SK-N-SH (cell line): ENCODE data around the gene UQCR11. TPM values are rescaled to one million over a fixed set of nuclear protein-coding genes. Genes with fewer than 3 reads are reported as not detected.

Experiments
- CTCF ChIA-PET: fragments of 300-600, 350-600 bp; formaldehyde crosslinking; extraction: SDS; loops from one replicate; lab custom pipeline; 2021; lab: Yijun Ruan, JAX
- POLR2A ChIA-PET: fragments of 350-600 bp; sonication (Branson Sonifier 250); formaldehyde crosslinking; extraction: SDS; loops from one replicate; lab custom pipeline; 2020; ENCODE audit warnings: antibody characterized with exemption, inconsistent platforms; lab: Yijun Ruan, JAX
- DNase-seq: peaks from one replicate; pipeline ENCODE4 v3.0.0; 2012
- H2AFZ ChIP-seq: fragments of 200-600 bp; sonication (generic); 2 replicates; pipeline ENCODE4 v1.8.1; 2016; ENCODE audit warnings: antibody characterized with exemption, mild to moderate bottlenecking, low read depth
- H3F3A ChIP-seq: fragments of 200-600 bp; sonication (generic); replicated peaks from 2 replicates; pipeline ENCODE3; 2016; ENCODE audit warnings: antibody characterized with exemption, mild to moderate bottlenecking; ENCODE audit not compliant: insufficient read depth
- H3K27ac ChIP-seq, 2 experiments: fragments of 200-500 bp in 1 of 2; fragments of 200-600 bp in 1 of 2; sonication (Bioruptor generic) in 1 of 2; sonication (generic), shearing (Covaris generic) in 1 of 2; 2 replicates each; pipeline versions ENCODE4 v1.5.1 to v1.6.1; 2014 to 2016; ENCODE audit warnings: low read depth in 2 of 2, inconsistent platforms in 1 of 2, low read length in 1 of 2, mild to moderate bottlenecking in 1 of 2, mixed read lengths in 1 of 2
- H3K27me3 ChIP-seq: fragments of 200-600 bp; sonication (generic), shearing (Covaris generic); 2 replicates; pipeline ENCODE4 v1.6.1; 2016; ENCODE audit warnings: mixed run types; ENCODE audit not compliant: insufficient read depth
- H3K36me3 ChIP-seq, 2 experiments: fragments of 200-500 bp in 1 of 2; fragments of 200-600 bp in 1 of 2; sonication (Bioruptor generic) in 1 of 2; sonication (generic) in 1 of 2; replicated peaks in 1 of 2; 2 replicates each; pipeline versions ENCODE3 to v1.5.1; 2014 to 2016; ENCODE audit warnings: low read length in 1 of 2, mild to moderate bottlenecking in 1 of 2; ENCODE audit not compliant: insufficient read depth in 2 of 2, control insufficient read depth in 1 of 2
- H3K4me1 ChIP-seq, 2 experiments: fragments of 200-500 bp in 1 of 2; fragments of 200-600 bp in 1 of 2; sonication (Bioruptor generic) in 1 of 2; sonication (generic), shearing (Covaris generic) in 1 of 2; 2 replicates each; pipeline versions ENCODE4 v1.5.1 to v1.6.1; 2014 to 2016; ENCODE audit warnings: low read depth in 1 of 2, low read length in 1 of 2, mixed run types in 1 of 2; ENCODE audit not compliant: insufficient read depth in 2 of 2, control insufficient read depth in 1 of 2
- H3K4me2 ChIP-seq: fragments of 200-600 bp; sonication (generic), shearing (Covaris generic); 2 replicates; pipeline ENCODE4 v1.6.1; 2017; ENCODE audit warnings: mixed run types
- H3K4me3 ChIP-seq, 2 experiments: fragments of 200-500 bp in 1 of 2; fragments of 200-600 bp in 1 of 2; sonication (Bioruptor generic) in 1 of 2; sonication (generic), shearing (Covaris generic) in 1 of 2; 2 replicates each; pipeline versions ENCODE4 v1.5.1 to v1.8.1; 2014 to 2016; ENCODE audit warnings: low read depth in 2 of 2, inconsistent platforms in 1 of 2, low read length in 1 of 2, mild to moderate bottlenecking in 1 of 2, mixed read lengths in 1 of 2, moderate library complexity in 1 of 2
- H3K79me2 ChIP-seq: fragments of 200-600 bp; sonication (generic); 2 replicates; pipeline ENCODE4 v1.8.1; 2017; ENCODE audit warnings: mild to moderate bottlenecking; ENCODE audit not compliant: insufficient read depth
- H3K9ac ChIP-seq: fragments of 200-600 bp; sonication (generic); 2 replicates; pipeline ENCODE4 v1.6.1; 2017; ENCODE audit warnings: mixed run types
- H3K9me2 ChIP-seq: fragments of 200-600 bp; sonication (generic); 2 replicates; pipeline ENCODE4 v1.6.1; 2017; ENCODE audit warnings: mixed run types
- H3K9me3 ChIP-seq: fragments of 200-600 bp; sonication (generic); 2 replicates; pipeline ENCODE4 v1.6.1; 2017; ENCODE audit warnings: mixed run types, mild to moderate bottlenecking, moderate library complexity
- H4K20me1 ChIP-seq: fragments of 200-600 bp; sonication (generic); 2 replicates; pipeline ENCODE4 v1.6.1; 2017; ENCODE audit warnings: mild to moderate bottlenecking, mixed run types; ENCODE audit not compliant: insufficient read depth
- ELF1 ChIP-seq: IDR thresholded peaks from 2 replicates; pipeline ENCODE4 v1.4.0; 2012
- EZH2phosphoT487 ChIP-seq: fragments of 200-600 bp; sonication (generic); IDR thresholded peaks from 2 replicates; pipeline ENCODE4 v1.6.1; 2017; ENCODE audit warnings: low read depth, mixed run types, mild to moderate bottlenecking, antibody characterized with exemption, moderate library complexity, borderline replicate concordance
- GABPA ChIP-seq: IDR thresholded peaks from 2 replicates; pipeline ENCODE4 v1.4.0; 2012; ENCODE audit warnings: low read depth, mild to moderate bottlenecking
- MAX ChIP-seq: IDR thresholded peaks from 2 replicates; pipeline ENCODE4 v1.4.0; 2012; ENCODE audit warnings: low read depth
- MEF2A ChIP-seq: IDR thresholded peaks from 2 replicates; pipeline ENCODE4 v1.4.0; 2012; ENCODE audit warnings: low read depth, borderline replicate concordance
- NFIC ChIP-seq: IDR thresholded peaks from 2 replicates; pipeline ENCODE4 v1.4.0; 2012; ENCODE audit warnings: borderline replicate concordance
- POLR2AphosphoS5 ChIP-seq: IDR thresholded peaks from 2 replicates; pipeline ENCODE4 v1.6.1; 2012; ENCODE audit warnings: low read depth, low read length
- RCOR1 ChIP-seq: fragments of 150-350 bp; IDR thresholded peaks from 2 replicates; pipeline ENCODE4 v1.6.1; 2017; ENCODE audit warnings: antibody characterized with exemption, low read length
- TAF1 ChIP-seq: IDR thresholded peaks from 2 replicates; pipeline ENCODE4 v1.6.1; 2012; ENCODE audit warnings: low read depth, mild to moderate bottlenecking, low read length, moderate library complexity, borderline replicate concordance
- TEAD4 ChIP-seq: IDR thresholded peaks from 2 replicates; pipeline ENCODE4 v1.4.0; 2012; ENCODE audit warnings: mild to moderate bottlenecking, borderline replicate concordance; ENCODE audit not compliant: insufficient read depth
- USF1 ChIP-seq: IDR thresholded peaks from 2 replicates; pipeline ENCODE4 v1.4.0; 2012; ENCODE audit warnings: low read depth, borderline replicate concordance
- YY1 ChIP-seq: IDR thresholded peaks from 2 replicates; pipeline ENCODE4 v1.4.0; 2012; ENCODE audit warnings: low read depth, mild to moderate bottlenecking
- ZBTB33 ChIP-seq: IDR thresholded peaks from 2 replicates; pipeline ENCODE4 v1.4.0; 2012; ENCODE audit warnings: low read depth, borderline replicate concordance
- WGBS: methylation state at CpG from one replicate; pipeline ENCODE4 v1.1.6; 2017; ENCODE audit warnings: low lambda C conversion rate; 5-methylcytosine and 5-hydroxymethylcytosine counted together
- polyA plus RNA-seq, 3 experiments: library from polyadenylated mRNA; depleted of rRNA; stranded (reverse); fragments of >200 nt; gene quantifications; 2 replicates each; pipeline ENCODE4 v1.2.3, GENCODE V29; 2012
- TF ChIP-seq, protein P1 (sequence below): IDR thresholded peaks from 2 replicates; pipeline ENCODE4 v1.6.1; 2012; ENCODE audit warnings: mild to moderate bottlenecking, low read depth, low read length, moderate library complexity
- TF ChIP-seq, protein P2 (sequence below): fragments of 150-350 bp; IDR thresholded peaks from 2 replicates; pipeline ENCODE4 v1.6.1; 2016; ENCODE audit warnings: mild to moderate bottlenecking, low read depth, low read length

The UQCR11 gene
- polyA plus RNA-seq, 1 of the 3 experiments (the other 2 are of a cell fraction) = 372 TPM

- Histone ChIP-seq H3K4me1 (peaks cover 0 to 9% of the 10 kb centered on the region in 2 experiments; a peak in 2 of 4 replicates), H3K27me3 (no peaks in the 10 kb centered on the region), H3F3A (peaks cover 3% of the 10 kb centered on the region), H3K9me2 (no peaks in the 10 kb centered on the region), H2AFZ (no peak overlapping the region), H3K36me3 (peaks cover 9 to 40% of the 10 kb centered on the region in 2 experiments), H3K9me3 (no peaks in the 10 kb centered on the region), H4K20me1 (peaks cover 53% of the 10 kb centered on the region), H3K79me2 (peaks cover 56% of the 10 kb centered on the region), H3K4me2 (no peak overlapping the region), H3K9ac (no peak overlapping the region), H3K4me3 (no peak overlapping the region), H3K27ac (no peak overlapping the region)
- WGBS = 95% methylated on average over 15 of the region's 23 CpGs
- CTCF ChIA-PET = interaction anchor here (1.7 kb wide), 1 partner anchor 24 kb away, joined by 8 read pairs; no protein-coding TSS in a partner anchor
- no peak for DNase-seq
- POLR2A ChIA-PET = no interaction called here
- TF ChIP-seq YY1 = no peak
- TF ChIP-seq RCOR1 = no peak
Measured at GRCh38 chr19:1648920-1649541, 43.8 kb upstream of the UQCR11 start.

GRCh38 chr19:1648459-1648849, 43.2 kb upstream of the UQCR11 start:
- no peak overlapping the region for H2AFZ ChIP-seq
- TF ChIP-seq RCOR1 (no peak), YY1 (no peak), GABPA (no peak), NFIC (no peak), ZBTB33 (no peak), USF1 (no peak), ELF1 (no peak), POLR2AphosphoS5 (no peak), TAF1 (no peak), MAX (no peak), TEAD4 (no peak), MEF2A (no peak), EZH2phosphoT487 (no peak)
- TF ChIP-seq, protein P1, sequence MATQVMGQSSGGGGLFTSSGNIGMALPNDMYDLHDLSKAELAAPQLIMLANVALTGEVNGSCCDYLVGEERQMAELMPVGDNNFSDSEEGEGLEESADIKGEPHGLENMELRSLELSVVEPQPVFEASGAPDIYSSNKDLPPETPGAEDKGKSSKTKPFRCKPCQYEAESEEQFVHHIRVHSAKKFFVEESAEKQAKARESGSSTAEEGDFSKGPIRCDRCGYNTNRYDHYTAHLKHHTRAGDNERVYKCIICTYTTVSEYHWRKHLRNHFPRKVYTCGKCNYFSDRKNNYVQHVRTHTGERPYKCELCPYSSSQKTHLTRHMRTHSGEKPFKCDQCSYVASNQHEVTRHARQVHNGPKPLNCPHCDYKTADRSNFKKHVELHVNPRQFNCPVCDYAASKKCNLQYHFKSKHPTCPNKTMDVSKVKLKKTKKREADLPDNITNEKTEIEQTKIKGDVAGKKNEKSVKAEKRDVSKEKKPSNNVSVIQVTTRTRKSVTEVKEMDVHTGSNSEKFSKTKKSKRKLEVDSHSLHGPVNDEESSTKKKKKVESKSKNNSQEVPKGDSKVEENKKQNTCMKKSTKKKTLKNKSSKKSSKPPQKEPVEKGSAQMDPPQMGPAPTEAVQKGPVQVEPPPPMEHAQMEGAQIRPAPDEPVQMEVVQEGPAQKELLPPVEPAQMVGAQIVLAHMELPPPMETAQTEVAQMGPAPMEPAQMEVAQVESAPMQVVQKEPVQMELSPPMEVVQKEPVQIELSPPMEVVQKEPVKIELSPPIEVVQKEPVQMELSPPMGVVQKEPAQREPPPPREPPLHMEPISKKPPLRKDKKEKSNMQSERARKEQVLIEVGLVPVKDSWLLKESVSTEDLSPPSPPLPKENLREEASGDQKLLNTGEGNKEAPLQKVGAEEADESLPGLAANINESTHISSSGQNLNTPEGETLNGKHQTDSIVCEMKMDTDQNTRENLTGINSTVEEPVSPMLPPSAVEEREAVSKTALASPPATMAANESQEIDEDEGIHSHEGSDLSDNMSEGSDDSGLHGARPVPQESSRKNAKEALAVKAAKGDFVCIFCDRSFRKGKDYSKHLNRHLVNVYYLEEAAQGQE = no peak
- TF ChIP-seq, protein P2, sequence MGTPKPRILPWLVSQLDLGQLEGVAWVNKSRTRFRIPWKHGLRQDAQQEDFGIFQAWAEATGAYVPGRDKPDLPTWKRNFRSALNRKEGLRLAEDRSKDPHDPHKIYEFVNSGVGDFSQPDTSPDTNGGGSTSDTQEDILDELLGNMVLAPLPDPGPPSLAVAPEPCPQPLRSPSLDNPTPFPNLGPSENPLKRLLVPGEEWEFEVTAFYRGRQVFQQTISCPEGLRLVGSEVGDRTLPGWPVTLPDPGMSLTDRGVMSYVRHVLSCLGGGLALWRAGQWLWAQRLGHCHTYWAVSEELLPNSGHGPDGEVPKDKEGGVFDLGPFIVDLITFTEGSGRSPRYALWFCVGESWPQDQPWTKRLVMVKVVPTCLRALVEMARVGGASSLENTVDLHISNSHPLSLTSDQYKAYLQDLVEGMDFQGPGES = no peak
- H3K36me3 ChIP-seq = peaks cover 11 to 40% of the 10 kb centered on the region in 2 experiments
- H3K9me3 ChIP-seq = no peaks in the 10 kb centered on the region
- no peaks in the 10 kb centered on the region for H3K27me3 ChIP-seq
- POLR2A ChIA-PET = no interaction called here
- CTCF ChIA-PET = no interaction called here
- peaks cover 0 to 9% of the 10 kb centered on the region in 2 experiments; a peak in 2 of 4 replicates for H3K4me1 ChIP-seq
- peaks cover 55% of the 10 kb centered on the region for H4K20me1 ChIP-seq
- peaks cover 3% of the 10 kb centered on the region for H3F3A ChIP-seq
- H3K9me2 ChIP-seq = no peaks in the 10 kb centered on the region
- DNase-seq = no peak
- no peak overlapping the region for H3K4me3 ChIP-seq
- no peak overlapping the region for H3K9ac ChIP-seq
- peaks cover 57% of the 10 kb centered on the region for H3K79me2 ChIP-seq
- 91% methylated on average over 10 of the region's 10 CpGs for WGBS
- no peak overlapping the region for H3K27ac ChIP-seq
- H3K4me2 ChIP-seq = no peak overlapping the region
